ENCODE data around the gene ATXN1. TPM values are rescaled to one million over a fixed set of nuclear protein-coding genes. Genes with fewer than 3 reads are reported as not detected.

ATXN1 gene
- total RNA-seq, 1 donor from 2014 or later = 64.5 TPM

GRCh38 chr6:16288163-16288562 lies 473.1 kb downstream of the ATXN1 start:
- no peaks in the 10 kb centered on the region for H3K27me3 Mint-ChIP-seq (ENCODE audit: low read depth)
- H3K9me3 Mint-ChIP-seq (ENCODE audit: low read depth) = no peaks in the 10 kb centered on the region
- H3K27ac Mint-ChIP-seq (ENCODE audit: unreplicated experiment) = no peak overlapping the region
- peaks cover 1% of the 10 kb centered on the region for H3K36me3 Mint-ChIP-seq (ENCODE audit: low read depth)
- DNase-seq (ENCODE audit: low spot score) = no peak
- H3K4me1 Mint-ChIP-seq (ENCODE audit: low read depth) = peaks cover 9% of the 10 kb centered on the region
- H3K4me3 Mint-ChIP-seq (ENCODE audit: unreplicated experiment) = no peak overlapping the region
- no peak for TF ChIP-seq CTCF (IDR thresholded peaks at IDR 0.05)

- DNase-seq (ENCODE audit: low spot score) = no peak
These were observed 475.1 kb downstream of the ATXN1 start for GRCh38 chr6:16286151-16286522.

GRCh38 chr6:16285467-16286150 lies 475.7 kb downstream of the ATXN1 start:
- no peak for TF ChIP-seq CTCF (IDR thresholded peaks at IDR 0.05)
- no peak overlapping the region for H3K27ac Mint-ChIP-seq (ENCODE audit: unreplicated experiment)
- no peaks in the 10 kb centered on the region for H3K27me3 Mint-ChIP-seq (ENCODE audit: low read depth)
- no peaks in the 10 kb centered on the region for H3K9me3 Mint-ChIP-seq (ENCODE audit: low read depth)
- no peak overlapping the region for H3K4me3 Mint-ChIP-seq (ENCODE audit: unreplicated experiment)
- peaks cover 1% of the 10 kb centered on the region for H3K36me3 Mint-ChIP-seq (ENCODE audit: low read depth)
- no peak for DNase-seq (ENCODE audit: low spot score)
- H3K4me1 Mint-ChIP-seq (ENCODE audit: low read depth) = peaks cover 10% of the 10 kb centered on the region

More at GRCh38 chr6:16286151-16286522, 475.1 kb downstream of the ATXN1 start:
- H3K4me3 Mint-ChIP-seq (ENCODE audit: unreplicated experiment) = no peak overlapping the region
- peaks cover 10% of the 10 kb centered on the region for H3K4me1 Mint-ChIP-seq (ENCODE audit: low read depth)
- TF ChIP-seq CTCF (IDR thresholded peaks at IDR 0.05) = peak; percentile 91
- H3K27me3 Mint-ChIP-seq (ENCODE audit: low read depth) = no peaks in the 10 kb centered on the region
- no peaks in the 10 kb centered on the region for H3K9me3 Mint-ChIP-seq (ENCODE audit: low read depth)
- H3K36me3 Mint-ChIP-seq (ENCODE audit: low read depth) = peaks cover 1% of the 10 kb centered on the region
- no peak overlapping the region for H3K27ac Mint-ChIP-seq (ENCODE audit: unreplicated experiment)

GRCh38 chr6:16284472-16284871 lies 476.8 kb downstream of the ATXN1 start:
- Mint-ChIP-seq H3K4me1 (ENCODE audit: low read depth) (peaks cover 10% of the 10 kb centered on the region), H3K27me3 (ENCODE audit: low read depth) (no peaks in the 10 kb centered on the region), H3K36me3 (ENCODE audit: low read depth) (peaks cover 6% of the 10 kb centered on the region), H3K9me3 (ENCODE audit: low read depth) (no peaks in the 10 kb centered on the region), H3K4me3 (ENCODE audit: unreplicated experiment) (no peak overlapping the region), H3K27ac (ENCODE audit: unreplicated experiment) (no peak overlapping the region)
- no peak for DNase-seq (ENCODE audit: low spot score)
- no peak for TF ChIP-seq CTCF (IDR thresholded peaks at IDR 0.05)

GRCh38 chr6:16282370-16282769 lies 478.9 kb downstream of the ATXN1 start:
- H3K36me3 Mint-ChIP-seq (ENCODE audit: low read depth) = peaks cover 7% of the 10 kb centered on the region

More at GRCh38 chr6:16282370-16282769, 478.9 kb downstream of the ATXN1 start:
- no peak for TF ChIP-seq CTCF (IDR thresholded peaks at IDR 0.05)
- no peak overlapping the region for H3K4me3 Mint-ChIP-seq (ENCODE audit: unreplicated experiment)
- no peak overlapping the region for H3K27ac Mint-ChIP-seq (ENCODE audit: unreplicated experiment)
- peaks cover 21% of the 10 kb centered on the region for H3K4me1 Mint-ChIP-seq (ENCODE audit: low read depth)
- H3K9me3 Mint-ChIP-seq (ENCODE audit: low read depth) = no peaks in the 10 kb centered on the region
- no peak for DNase-seq (ENCODE audit: low spot score)
- H3K27me3 Mint-ChIP-seq (ENCODE audit: low read depth) = no peaks in the 10 kb centered on the region

Measured in chondrocyte (in vitro differentiated cells).